HepG2 (cell line): ENCODE measurements around the gene H6PD. TPM values are rescaled to one million over a fixed set of nuclear protein-coding genes. Genes with fewer than 3 reads are reported as not detected.

Experiments
- ATAC-seq: fragments of 200-7000 bp; cut with Tn5 transposase; 3 replicates; pipeline ENCODE4 v1.9.1; 2020; ENCODE audit warnings: mild to moderate bottlenecking, moderate library complexity
- Bru-seq: library from RNA; stranded (reverse); fragments of 400-500 nt; gene quantifications from one replicate; lab custom pipeline; 2021; lab: Mats Ljungman, UMichigan
- BruChase-seq, 2 experiments: library from RNA; stranded (reverse); fragments of 400-500 nt; gene quantifications; one replicate each; lab custom pipeline; 2021; lab: Mats Ljungman, UMichigan
- BruUV-seq: library from RNA; stranded (reverse); fragments of 400-500 nt; replicated peaks from 2 replicates; lab custom pipeline; 2021; lab: Mats Ljungman, UMichigan
- CTCF ChIA-PET: fragments of 300-600 bp; formaldehyde crosslinking; extraction: SDS; loops from one replicate; lab custom pipeline; 2021; ENCODE audit warnings: low total read pairs, inconsistent platforms, low intra/inter-chr PET ratio; lab: Yijun Ruan, JAX
- POLR2A ChIA-PET: fragments of 350-600 bp; sonication (Branson Sonifier 250); formaldehyde crosslinking; loops from one replicate; lab custom pipeline; 2020; ENCODE audit warnings: antibody characterized with exemption, inconsistent platforms; lab: Yijun Ruan, JAX
- DNase-seq: peaks from one replicate; pipeline ENCODE4 v3.0.0-alpha.2; 2015; ENCODE audit warnings: low spot score
- FAIRE-seq: peaks from 3 replicates; lab custom pipeline; 2011; peaks lifted over from hg19 to GRCh38; lab: Jason Lieb, UNC
- H2AFZ ChIP-seq: one replicate; pipeline ENCODE4 v1.6.1; 2011; ENCODE audit warnings: low read length, inconsistent platforms
- H3K27ac ChIP-seq: fragments of 300-600 bp; 3 replicates; pipeline ENCODE4 v1.8.0; 2011; ENCODE audit warnings: mixed run types, mild to moderate bottlenecking, mixed read lengths, low read length, inconsistent platforms; ENCODE audit not compliant: insufficient read depth; ENCODE audit errors: extremely low read length
- H3K27me3 ChIP-seq, 2 experiments: fragments of 200-600 bp in 1 of 2; 2 replicates in 1 of 2; 3 replicates in 1 of 2; pipeline versions ENCODE4 v1.6.0 to v1.8.0; 2011; ENCODE audit warnings: low read length in 2 of 2, mild to moderate bottlenecking in 2 of 2, moderate library complexity in 2 of 2, inconsistent platforms in 1 of 2; ENCODE audit not compliant: insufficient read depth in 2 of 2, control insufficient read depth in 1 of 2
- H3K36me3 ChIP-seq, 2 experiments: fragments of 200-600 bp in 1 of 2; replicated peaks in 1 of 2; 2 replicates in 1 of 2; 3 replicates in 1 of 2; pipeline versions ENCODE4 v1.5.1 to v1.8.0; 2011; ENCODE audit warnings: low read length in 2 of 2, inconsistent platforms in 1 of 2; ENCODE audit not compliant: insufficient read depth in 2 of 2, control insufficient read depth in 1 of 2
- H3K4me1 ChIP-seq: 2 replicates; pipeline ENCODE4 v1.5.1; 2012; ENCODE audit warnings: low read length, inconsistent platforms; ENCODE audit not compliant: insufficient read depth
- H3K4me2 ChIP-seq: 2 replicates; pipeline ENCODE4 v1.6.0; 2011; ENCODE audit warnings: low read depth, low read length, inconsistent platforms
- H3K4me3 ChIP-seq, 3 experiments: fragments of 200-600 bp in 1 of 3; sonication (generic), shearing (Covaris generic) in 1 of 3; replicated peaks in 1 of 3; 2 replicates each; pipeline ENCODE4 v1.5.1; 2011 to 2016; ENCODE audit warnings: low read length in 3 of 3, inconsistent platforms in 2 of 3, low read depth in 2 of 3, mild to moderate bottlenecking in 2 of 3, control low read depth in 1 of 3, mixed read lengths in 1 of 3; ENCODE audit not compliant: insufficient read depth in 1 of 3
- H3K79me2 ChIP-seq: one replicate; pipeline ENCODE4 v1.6.1; 2011; ENCODE audit warnings: low read length, inconsistent platforms; ENCODE audit not compliant: insufficient read depth
- H3K9ac ChIP-seq: 2 replicates; pipeline ENCODE4 v1.6.0; 2011; ENCODE audit warnings: mild to moderate bottlenecking, low read depth, low read length, inconsistent platforms; ENCODE audit not compliant: insufficient read depth
- H3K9me3 ChIP-seq: 2 replicates; pipeline ENCODE4 v1.5.1; 2012; ENCODE audit warnings: mild to moderate bottlenecking, low read length
- H4K20me1 ChIP-seq: 2 replicates; pipeline ENCODE4 v1.6.0; 2011; ENCODE audit warnings: inconsistent platforms, mild to moderate bottlenecking, low read length, moderate library complexity; ENCODE audit not compliant: insufficient read depth
- CCDC6 ChIP-seq: sonication (generic); formaldehyde crosslinking; IDR thresholded peaks from 2 replicates; pipeline ENCODE4 v1.8.1; 2022; ENCODE audit warnings: mild to moderate bottlenecking, missing genetic modification reagents, moderate library complexity
- NPAS2 ChIP-seq: sonication (generic); formaldehyde crosslinking; IDR thresholded peaks from 2 replicates; pipeline ENCODE4 v1.8.0; 2022; ENCODE audit warnings: mild to moderate bottlenecking, missing genetic modification reagents, borderline replicate concordance
- RCOR2 ChIP-seq: IDR thresholded peaks from 2 replicates; pipeline ENCODE4 v1.6.1; 2016; ENCODE audit warnings: missing biosample characterization, missing genetic modification reagents
- RFXANK ChIP-seq: IDR thresholded peaks from 2 replicates; pipeline ENCODE4 v1.6.1; 2016
- TCF12 ChIP-seq, 2 experiments: fragments of 450-650 bp in 1 of 2; sonication (generic) in 1 of 2; formaldehyde crosslinking in 1 of 2; IDR thresholded peaks; 2 replicates each; pipeline versions ENCODE4 v1.6.1 to v1.8.0; 2017 to 2022; ENCODE audit warnings: antibody characterized with exemption in 1 of 2, mild to moderate bottlenecking in 1 of 2, missing genetic modification reagents in 1 of 2, moderate library complexity in 1 of 2
- XRCC5 ChIP-seq: fragments of 200-400 bp; formaldehyde crosslinking; optimal IDR thresholded peaks from 2 replicates; pipeline ENCODE3; 2017; ENCODE audit warnings: mild to moderate bottlenecking, low read length
- ZFP1 ChIP-seq: IDR thresholded peaks from 2 replicates; pipeline ENCODE4 v1.6.1; 2016
- ZMYM3 ChIP-seq: sonication (generic); formaldehyde crosslinking; IDR thresholded peaks from 2 replicates; pipeline ENCODE4 v1.5.1; 2020; ENCODE audit warnings: mild to moderate bottlenecking, missing genetic modification reagents
- ZNF263 ChIP-seq: sonication (generic); formaldehyde crosslinking; IDR thresholded peaks from 2 replicates; pipeline ENCODE4 v1.4.0; 2020; ENCODE audit warnings: missing genetic modification reagents
- ZNF83 ChIP-seq: sonication (generic); formaldehyde crosslinking; IDR thresholded peaks from 2 replicates; pipeline ENCODE4 v1.4.0; 2020; ENCODE audit warnings: missing genetic modification reagents, mild to moderate bottlenecking, borderline replicate concordance
- WGBS: methylation state at CpG from one replicate; pipeline ENCODE4 v1.1.6; 2017; ENCODE audit warnings: low lambda C conversion rate; 5-methylcytosine and 5-hydroxymethylcytosine counted together
- in situ Hi-C: cut with HindIII; loops from 2 replicates; pipeline ENCODE4 v1.10.0; 2017; ENCODE audit warnings: low pct_unique_long_range_greater_than_20kb; ENCODE audit not compliant: extremely low pct_ligation_motif_present
- intact Hi-C: fragments of 100-400 bp; cut with micrococcal nuclease; formaldehyde crosslinking; loops from one replicate; pipeline ENCODE4 v1.10.0; 2022; ENCODE audit not compliant: unreplicated experiment
- long read RNA-seq, 2 experiments: library from RNA in 1 of 2; library from polyadenylated mRNA in 1 of 2; stranded (forward) in 1 of 2; unstranded in 1 of 2; transcript quantifications; one replicate each; pipeline ENCODE4 v2.0.0, GENCODE V29; 2019 to 2022
- polyA minus RNA-seq, 3 experiments: library from RNA; depleted of rRNA, polyadenylated mRNA; stranded (reverse); fragments of >200 nt; gene quantifications; 2 replicates each; pipeline ENCODE4 v1.2.3, GENCODE V29; 2011; ENCODE audit warnings: low replicate concordance in 1 of 3
- polyA plus RNA-seq, 8 experiments: library from polyadenylated mRNA; depleted of rRNA in 3 of 8; stranded (reverse) in 7 of 8; unstranded in 1 of 8; fragments of >200 nt; fragmentation: Illumina TruSeq in 4 of 8; extraction: Trizol in 4 of 8; gene quantifications; 2 replicates each; pipeline versions ENCODE4 v1.2.1 to v1.2.3, GENCODE V29; 2011 to 2016; ENCODE audit warnings: low read depth in 4 of 8, missing spikeins in 1 of 8, mixed read lengths in 1 of 8; ENCODE audit not compliant: insufficient read depth in 1 of 8
- total RNA-seq, 5 experiments: library from RNA; depleted of rRNA; stranded (reverse); fragments of >200 nt; fragmentation: Illumina TruSeq; extraction: Trizol; gene quantifications; 2 replicates each; pipeline ENCODE4 v1.2.3, GENCODE V29; 2016; ENCODE audit warnings: low read depth in 1 of 5
- TF ChIP-seq, protein P1 (sequence below): IDR thresholded peaks from 2 replicates; pipeline ENCODE4 v1.6.1; 2016
- TF ChIP-seq, protein P2 (sequence below): sonication (generic); formaldehyde crosslinking; IDR thresholded peaks from 2 replicates; pipeline ENCODE4 v1.8.1; 2022; ENCODE audit warnings: mild to moderate bottlenecking, missing genetic modification reagents

The H6PD gene, protein sequence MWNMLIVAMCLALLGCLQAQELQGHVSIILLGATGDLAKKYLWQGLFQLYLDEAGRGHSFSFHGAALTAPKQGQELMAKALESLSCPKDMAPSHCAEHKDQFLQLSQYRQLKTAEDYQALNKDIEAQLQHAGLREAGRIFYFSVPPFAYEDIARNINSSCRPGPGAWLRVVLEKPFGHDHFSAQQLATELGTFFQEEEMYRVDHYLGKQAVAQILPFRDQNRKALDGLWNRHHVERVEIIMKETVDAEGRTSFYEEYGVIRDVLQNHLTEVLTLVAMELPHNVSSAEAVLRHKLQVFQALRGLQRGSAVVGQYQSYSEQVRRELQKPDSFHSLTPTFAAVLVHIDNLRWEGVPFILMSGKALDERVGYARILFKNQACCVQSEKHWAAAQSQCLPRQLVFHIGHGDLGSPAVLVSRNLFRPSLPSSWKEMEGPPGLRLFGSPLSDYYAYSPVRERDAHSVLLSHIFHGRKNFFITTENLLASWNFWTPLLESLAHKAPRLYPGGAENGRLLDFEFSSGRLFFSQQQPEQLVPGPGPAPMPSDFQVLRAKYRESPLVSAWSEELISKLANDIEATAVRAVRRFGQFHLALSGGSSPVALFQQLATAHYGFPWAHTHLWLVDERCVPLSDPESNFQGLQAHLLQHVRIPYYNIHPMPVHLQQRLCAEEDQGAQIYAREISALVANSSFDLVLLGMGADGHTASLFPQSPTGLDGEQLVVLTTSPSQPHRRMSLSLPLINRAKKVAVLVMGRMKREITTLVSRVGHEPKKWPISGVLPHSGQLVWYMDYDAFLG
- total RNA-seq (2016; rRNA removed; fragmentation: Illumina TruSeq; extraction: Trizol), result 6.3 and 9.3 TPM in 2 replicates
- 0.79 and 0.81 TPM in 2 replicates for total RNA-seq (2016; cell fraction: cytosol; rRNA removed; fragmentation: Illumina TruSeq; extraction: Trizol; ENCODE audit: low read depth)
- 5.4 and 9.4 TPM in 2 replicates for total RNA-seq (2016; cell fraction: insoluble cytoplasmic fraction; rRNA removed; fragmentation: Illumina TruSeq; extraction: Trizol)
- 2.5 TPM in 2 replicates for total RNA-seq (2016; cell fraction: membrane; rRNA removed; fragmentation: Illumina TruSeq; extraction: Trizol)
- 10.0 and 12.1 TPM in 2 replicates for total RNA-seq (2016; cell fraction: nucleus; rRNA removed; fragmentation: Illumina TruSeq; extraction: Trizol)
- 14.1 and 21.5 TPM in 2 replicates for polyA plus RNA-seq (2011; rRNA removed)
- polyA plus RNA-seq (2011; cell fraction: cytosol; rRNA removed), result 13.3 and 14.5 TPM in 2 replicates
- 26.3 and 26.5 TPM in 2 replicates for polyA plus RNA-seq (2011; cell fraction: nucleus; rRNA removed)
- polyA plus RNA-seq (2012), result 10.8 and 11.1 TPM in 2 replicates
- 0.36 TPM in 2 replicates for polyA plus RNA-seq (2016; cell fraction: cytosol; fragmentation: Illumina TruSeq; extraction: Trizol; ENCODE audit: low read depth)
- polyA plus RNA-seq (2016; cell fraction: insoluble cytoplasmic fraction; fragmentation: Illumina TruSeq; extraction: Trizol; ENCODE audit: low read depth), result 4.2 and 4.6 TPM in 2 replicates
- polyA plus RNA-seq (2016; cell fraction: membrane; fragmentation: Illumina TruSeq; extraction: Trizol; ENCODE audit: low read depth), result 0.93 and 0.94 TPM in 2 replicates
- polyA plus RNA-seq (2016; cell fraction: nucleus; fragmentation: Illumina TruSeq; extraction: Trizol; ENCODE audit: insufficient read depth, low read depth), result 15.4 and 16.8 TPM in 2 replicates
- 2.9 and 31.0 TPM in 2 replicates for polyA minus RNA-seq (2011; rRNA and poly(A)+ RNA removed; ENCODE audit: low replicate concordance)
- polyA minus RNA-seq (2011; cell fraction: cytosol; rRNA and poly(A)+ RNA removed), result 14.3 and 18.7 TPM in 2 replicates
- 7.9 and 11.3 TPM in 2 replicates for polyA minus RNA-seq (2011; cell fraction: nucleus; rRNA and poly(A)+ RNA removed)
- Bru-seq, nascent RNA, result percentile 70 among the genes with signal in this experiment
- percentile 83 among the genes with signal in this experiment for BruChase-seq, experiment 1, labeled RNA remaining after a 6-hour chase
- percentile 81 among the genes with signal in this experiment for BruChase-seq, experiment 2, labeled RNA remaining after a 2-hour chase
- long read RNA-seq, experiment 1, partial matches to known transcripts, result 0 of 6 reads
- long read RNA-seq, experiment 1, other reads (novel, unspliced or antisense), result 6 of 6 reads
- long read RNA-seq, experiment 2, full-length matches to known transcripts, result 1 of 30 reads
- long read RNA-seq, experiment 2, partial matches to known transcripts, result 2 of 30 reads
- long read RNA-seq, experiment 2, other reads (novel, unspliced or antisense), result 27 of 30 reads

DNA sequence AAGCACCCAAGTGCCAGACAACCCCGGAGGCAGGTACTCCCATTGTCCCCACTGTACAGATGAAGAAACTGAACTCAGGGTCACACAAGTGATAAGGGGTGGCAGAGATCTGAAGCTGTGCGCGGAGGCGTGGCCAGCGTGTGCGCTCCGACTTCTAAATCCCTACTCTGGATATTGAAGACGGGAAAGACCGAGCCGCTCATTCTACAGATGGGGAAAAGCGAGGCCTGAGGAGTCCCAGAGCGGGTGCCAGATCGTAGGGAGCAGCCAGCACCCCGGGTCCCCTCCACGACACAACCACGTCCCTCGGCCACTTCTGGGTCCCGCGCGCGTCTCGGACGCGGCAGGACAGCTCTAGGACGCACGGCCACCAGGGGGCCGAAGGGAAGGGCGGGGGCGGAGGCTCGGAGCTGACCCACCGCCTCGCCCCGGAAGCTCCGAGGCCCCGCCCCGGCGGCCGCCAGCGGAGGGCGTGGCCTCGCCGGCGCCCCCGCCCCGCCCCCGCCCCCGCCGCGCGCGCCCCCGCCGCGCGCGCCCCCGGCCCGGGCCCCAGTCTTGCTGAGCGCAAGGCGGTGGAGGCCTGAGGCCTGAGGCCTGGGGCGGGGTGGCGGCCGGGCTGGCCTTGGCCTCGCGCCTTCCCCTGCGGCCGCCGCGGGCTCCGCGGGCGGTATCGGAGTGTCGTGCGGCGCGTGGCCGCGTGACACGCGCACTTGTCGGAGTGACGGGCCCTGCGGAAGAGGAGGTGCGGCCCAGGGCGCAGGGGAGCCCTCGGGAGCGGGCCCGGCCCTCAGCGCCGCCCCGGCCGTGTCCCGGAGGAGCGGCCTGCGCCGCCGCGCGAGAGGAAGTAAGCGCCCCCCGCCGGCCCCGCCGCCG, at the start of gene H6PD:
H6PD (plus strand) TSS at position 552 of the 873 bp plus-strand sequence. CDS start 10,161 bp downstream, outside the sequence.
- ATAC-seq (peak; percentile 69), FAIRE-seq (peak; percentile 44), DNase-seq (peak; percentile 76)
- Histone ChIP-seq H3K9me3 (no peaks in the 10 kb centered on the region), H4K20me1 (no peaks in the 10 kb centered on the region), H3K4me3 (peak within 1 kb of the TSS; percentile 78 to 84 (median 83)), H3K79me2 (peaks cover 9% of the 10 kb centered on the region), H3K4me1 (peaks cover 74% of the 10 kb centered on the region), H2AFZ (no peak within 1 kb of the TSS), H3K36me3 (no peaks in the 10 kb centered on the region), H3K4me2 (peak within 1 kb of the TSS; percentile 95), H3K27ac (peak within 1 kb of the TSS; percentile 92), H3K9ac (peak within 1 kb of the TSS; percentile 98), H3K27me3 (peaks cover 0 to 4% of the 10 kb centered on the region in 2 experiments; a peak in 1 of 5 replicates)
- intact Hi-C loops (loop anchor here (5.0 kb wide), 2 partner anchors 37 to 122 kb away; no protein-coding TSS in a partner anchor), in situ Hi-C loops (no loop called here)
- no TSS peak for BruUV-seq
- 5% methylated on average over 4 of the region's 106 CpGs for WGBS
- POLR2A ChIA-PET, result interaction anchor here (0.6 to 11.8 kb wide), 22 partner anchors 8 to 305 kb away, joined by 3 to 303 read pairs (median 6); partner anchors contain the start of genes GPR157 and SLC25A33
- CTCF ChIA-PET, result interaction anchor here (1.6 kb wide), 1 partner anchor 16 kb away, joined by 5 read pairs; no protein-coding TSS in a partner anchor
- TF ChIP-seq ZMYM3 (CRISPR knock-in tag), result peak; percentile 98
- no peak for TF ChIP-seq NPAS2 (CRISPR knock-in tag)
- TF ChIP-seq RCOR2 (CRISPR knock-in tag), result peak; percentile 92
- peak; percentile 69 for TF ChIP-seq CCDC6 (CRISPR knock-in tag)
- TF ChIP-seq TCF12 (IDR thresholded peaks at IDR 0.05), result no peak
- 0 out of 2 replicates have a peak, but pooled peaks have one; percentile 51 for TF ChIP-seq TCF12 (CRISPR knock-in tag; IDR thresholded peaks at IDR 0.05)
- TF ChIP-seq, protein P1, sequence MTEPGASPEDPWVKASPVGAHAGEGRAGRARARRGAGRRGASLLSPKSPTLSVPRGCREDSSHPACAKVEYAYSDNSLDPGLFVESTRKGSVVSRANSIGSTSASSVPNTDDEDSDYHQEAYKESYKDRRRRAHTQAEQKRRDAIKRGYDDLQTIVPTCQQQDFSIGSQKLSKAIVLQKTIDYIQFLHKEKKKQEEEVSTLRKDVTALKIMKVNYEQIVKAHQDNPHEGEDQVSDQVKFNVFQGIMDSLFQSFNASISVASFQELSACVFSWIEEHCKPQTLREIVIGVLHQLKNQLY, result peak; percentile 27; the same call in 1 of the 2 replicates
- TF ChIP-seq RFXANK (CRISPR knock-in tag), result no peak
- TF ChIP-seq XRCC5, result peak; percentile 82
- TF ChIP-seq, protein P2, sequence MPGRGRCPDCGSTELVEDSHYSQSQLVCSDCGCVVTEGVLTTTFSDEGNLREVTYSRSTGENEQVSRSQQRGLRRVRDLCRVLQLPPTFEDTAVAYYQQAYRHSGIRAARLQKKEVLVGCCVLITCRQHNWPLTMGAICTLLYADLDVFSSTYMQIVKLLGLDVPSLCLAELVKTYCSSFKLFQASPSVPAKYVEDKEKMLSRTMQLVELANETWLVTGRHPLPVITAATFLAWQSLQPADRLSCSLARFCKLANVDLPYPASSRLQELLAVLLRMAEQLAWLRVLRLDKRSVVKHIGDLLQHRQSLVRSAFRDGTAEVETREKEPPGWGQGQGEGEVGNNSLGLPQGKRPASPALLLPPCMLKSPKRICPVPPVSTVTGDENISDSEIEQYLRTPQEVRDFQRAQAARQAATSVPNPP (CRISPR knock-in tag), result 0 out of 2 replicates have a peak, but pooled peaks have one; percentile 35
- peak; percentile 56; the same call in 1 of the 2 replicates for TF ChIP-seq ZFP1 (CRISPR knock-in tag)
- peak; percentile 51 for TF ChIP-seq ZNF263 (CRISPR knock-in tag)
- no peak for TF ChIP-seq ZNF83 (CRISPR knock-in tag)
